HepG2 (cell line): ENCODE measurements around the gene TNP2. TPM values are rescaled to one million over a fixed set of nuclear protein-coding genes. Genes with fewer than 3 reads are reported as not detected.

Experiments
- HHEX ChIP-seq: IDR thresholded peaks from 2 replicates; pipeline ENCODE4 v1.6.1; 2016; ENCODE audit warnings: control low read depth
- HNRNPL ChIP-seq: fragments of 200-400 bp; formaldehyde crosslinking; IDR thresholded peaks from 2 replicates; pipeline ENCODE4 v1.6.1; 2017; ENCODE audit warnings: mild to moderate bottlenecking, low read depth, low read length
- HOXA5 ChIP-seq: sonication (generic); formaldehyde crosslinking; IDR thresholded peaks from 2 replicates; pipeline ENCODE4 v1.4.0; 2020; ENCODE audit warnings: missing genetic modification reagents
- IKZF4 ChIP-seq: sonication (generic); formaldehyde crosslinking; IDR thresholded peaks from 2 replicates; pipeline ENCODE4 v1.5.1; 2020; ENCODE audit warnings: borderline replicate concordance, mild to moderate bottlenecking, low read depth, missing genetic modification reagents; ENCODE audit errors: not compliant biosample characterization
- IRF2 ChIP-seq: IDR thresholded peaks from 2 replicates; pipeline ENCODE4 v1.6.1; 2018; ENCODE audit warnings: missing genetic modification reagents, missing compliant biosample characterization
- NR2F6 ChIP-seq, 2 experiments: IDR thresholded peaks; 2 replicates each; pipeline ENCODE4 v1.6.1; 2016; ENCODE audit warnings: antibody characterized with exemption in 1 of 2, mild to moderate bottlenecking in 1 of 2
- ZNF354B ChIP-seq: sonication (generic); formaldehyde crosslinking; IDR thresholded peaks from 2 replicates; pipeline ENCODE4 v1.8.0; 2022; ENCODE audit warnings: mild to moderate bottlenecking, missing genetic modification reagents
- ZNF430 ChIP-seq: sonication (generic); formaldehyde crosslinking; IDR thresholded peaks from 2 replicates; pipeline ENCODE4 v1.9.0; 2021; ENCODE audit warnings: mild to moderate bottlenecking, missing genetic modification reagents
- polyA plus RNA-seq, 8 experiments: library from polyadenylated mRNA; depleted of rRNA in 3 of 8; stranded (reverse) in 7 of 8; unstranded in 1 of 8; fragments of >200 nt; fragmentation: Illumina TruSeq in 4 of 8; extraction: Trizol in 4 of 8; gene quantifications; 2 replicates each; pipeline versions ENCODE4 v1.2.1 to v1.2.3, GENCODE V29; 2011 to 2016; ENCODE audit warnings: low read depth in 4 of 8, missing spikeins in 1 of 8, mixed read lengths in 1 of 8; ENCODE audit not compliant: insufficient read depth in 1 of 8
- total RNA-seq, 5 experiments: library from RNA; depleted of rRNA; stranded (reverse); fragments of >200 nt; fragmentation: Illumina TruSeq; extraction: Trizol; gene quantifications; 2 replicates each; pipeline ENCODE4 v1.2.3, GENCODE V29; 2016; ENCODE audit warnings: low read depth in 1 of 5
- TF ChIP-seq, protein P1 (sequence below): sonication (generic); formaldehyde crosslinking; IDR thresholded peaks from 2 replicates; pipeline ENCODE4 v1.5.0; 2020; ENCODE audit warnings: missing genetic modification reagents, mild to moderate bottlenecking, borderline replicate concordance
- TF ChIP-seq, protein P2 (sequence below): sonication (generic); formaldehyde crosslinking; IDR thresholded peaks from one replicate; pipeline ENCODE4 v1.5.1; 2020; ENCODE audit warnings: mild to moderate bottlenecking, missing genetic modification reagents; ENCODE audit errors: not compliant biosample characterization
- TF ChIP-seq, protein P3 (sequence below): sonication (generic); formaldehyde crosslinking; IDR thresholded peaks from 2 replicates; pipeline ENCODE4 v1.4.0; 2020; ENCODE audit warnings: mild to moderate bottlenecking, missing genetic modification reagents
- TF ChIP-seq, protein P4 (sequence below), 2 experiments: fragments of 450-650 bp in 1 of 2; sonication (generic) in 1 of 2; formaldehyde crosslinking; IDR thresholded peaks; 2 replicates each; pipeline versions ENCODE4 v1.5.0 to v1.8.0; 2020 to 2022; ENCODE audit warnings: mild to moderate bottlenecking in 1 of 2, missing genetic modification reagents in 1 of 2

Gene TNP2
- total and polyA plus RNA-seq, 2 of the 13 experiments (the other 11 are each of a cell fraction or from before 2014, with no cell fraction given) = not detected

DNA sequence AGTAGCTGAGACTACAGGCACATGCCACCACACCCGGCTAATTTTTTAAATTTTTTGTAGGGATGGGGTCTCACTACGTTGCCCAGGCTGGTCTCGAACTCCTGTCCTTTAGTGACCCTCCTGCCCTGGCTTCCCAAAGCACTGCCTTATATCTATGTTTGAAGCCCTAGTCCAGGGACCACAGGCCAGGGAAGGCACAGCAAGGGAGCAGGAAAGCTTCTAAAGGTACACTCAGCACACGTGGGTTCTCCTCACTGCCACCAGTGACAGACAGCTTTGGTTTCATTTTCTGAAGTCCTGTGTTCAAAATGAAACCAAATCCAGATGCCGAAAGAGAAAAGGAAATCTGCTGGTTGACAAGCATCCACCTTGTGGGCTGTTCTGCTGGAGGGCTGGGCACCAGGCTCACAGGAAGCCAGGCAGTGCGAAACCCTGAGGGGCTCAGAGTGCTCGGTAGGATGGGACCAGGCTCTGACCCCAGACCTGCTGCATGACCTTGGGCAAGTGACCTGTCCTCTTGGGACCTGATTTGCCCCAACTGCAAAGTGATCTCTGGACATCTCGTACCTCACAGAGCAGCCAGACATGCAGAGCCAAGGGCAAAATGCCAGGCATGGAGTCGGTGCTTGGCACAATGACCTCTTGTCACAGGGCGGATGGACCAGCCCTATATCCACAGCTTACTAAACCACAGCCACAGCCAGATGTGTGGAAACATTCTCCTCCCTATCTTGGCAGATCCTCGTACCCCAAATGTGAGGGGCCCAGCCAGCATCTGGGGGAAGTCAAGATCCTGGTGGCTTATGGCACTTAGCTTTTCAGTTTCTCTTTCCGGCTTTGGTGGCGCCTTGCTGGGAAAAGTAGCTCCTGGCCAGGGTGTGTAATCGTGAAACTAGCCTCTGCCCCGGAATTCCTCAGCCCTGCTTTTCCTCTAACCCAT is 10.3 kb downstream of the TNP2 start (continued):
- TF ChIP-seq HOXA5 (CRISPR knock-in tag) (no peak), IRF2 (peak; percentile 54), HHEX (no peak), IKZF4 (CRISPR knock-in tag) (peak; percentile 27), HNRNPL (peak; percentile 98), ZNF354B (CRISPR knock-in tag) (peak; percentile 94; the same call in 1 of the 2 replicates), ZNF430 (CRISPR knock-in tag) (0 out of 2 replicates have a peak, but pooled peaks have one; percentile 66), NR2F6 (IDR thresholded peaks at IDR 0.05) (peak; percentile 51), NR2F6 (CRISPR knock-in tag; IDR thresholded peaks at IDR 0.05) (peak; percentile 86)
- TF ChIP-seq, protein P1, sequence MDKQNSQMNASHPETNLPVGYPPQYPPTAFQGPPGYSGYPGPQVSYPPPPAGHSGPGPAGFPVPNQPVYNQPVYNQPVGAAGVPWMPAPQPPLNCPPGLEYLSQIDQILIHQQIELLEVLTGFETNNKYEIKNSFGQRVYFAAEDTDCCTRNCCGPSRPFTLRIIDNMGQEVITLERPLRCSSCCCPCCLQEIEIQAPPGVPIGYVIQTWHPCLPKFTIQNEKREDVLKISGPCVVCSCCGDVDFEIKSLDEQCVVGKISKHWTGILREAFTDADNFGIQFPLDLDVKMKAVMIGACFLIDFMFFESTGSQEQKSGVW (CRISPR knock-in tag) = no peak
- TF ChIP-seq, protein P2, sequence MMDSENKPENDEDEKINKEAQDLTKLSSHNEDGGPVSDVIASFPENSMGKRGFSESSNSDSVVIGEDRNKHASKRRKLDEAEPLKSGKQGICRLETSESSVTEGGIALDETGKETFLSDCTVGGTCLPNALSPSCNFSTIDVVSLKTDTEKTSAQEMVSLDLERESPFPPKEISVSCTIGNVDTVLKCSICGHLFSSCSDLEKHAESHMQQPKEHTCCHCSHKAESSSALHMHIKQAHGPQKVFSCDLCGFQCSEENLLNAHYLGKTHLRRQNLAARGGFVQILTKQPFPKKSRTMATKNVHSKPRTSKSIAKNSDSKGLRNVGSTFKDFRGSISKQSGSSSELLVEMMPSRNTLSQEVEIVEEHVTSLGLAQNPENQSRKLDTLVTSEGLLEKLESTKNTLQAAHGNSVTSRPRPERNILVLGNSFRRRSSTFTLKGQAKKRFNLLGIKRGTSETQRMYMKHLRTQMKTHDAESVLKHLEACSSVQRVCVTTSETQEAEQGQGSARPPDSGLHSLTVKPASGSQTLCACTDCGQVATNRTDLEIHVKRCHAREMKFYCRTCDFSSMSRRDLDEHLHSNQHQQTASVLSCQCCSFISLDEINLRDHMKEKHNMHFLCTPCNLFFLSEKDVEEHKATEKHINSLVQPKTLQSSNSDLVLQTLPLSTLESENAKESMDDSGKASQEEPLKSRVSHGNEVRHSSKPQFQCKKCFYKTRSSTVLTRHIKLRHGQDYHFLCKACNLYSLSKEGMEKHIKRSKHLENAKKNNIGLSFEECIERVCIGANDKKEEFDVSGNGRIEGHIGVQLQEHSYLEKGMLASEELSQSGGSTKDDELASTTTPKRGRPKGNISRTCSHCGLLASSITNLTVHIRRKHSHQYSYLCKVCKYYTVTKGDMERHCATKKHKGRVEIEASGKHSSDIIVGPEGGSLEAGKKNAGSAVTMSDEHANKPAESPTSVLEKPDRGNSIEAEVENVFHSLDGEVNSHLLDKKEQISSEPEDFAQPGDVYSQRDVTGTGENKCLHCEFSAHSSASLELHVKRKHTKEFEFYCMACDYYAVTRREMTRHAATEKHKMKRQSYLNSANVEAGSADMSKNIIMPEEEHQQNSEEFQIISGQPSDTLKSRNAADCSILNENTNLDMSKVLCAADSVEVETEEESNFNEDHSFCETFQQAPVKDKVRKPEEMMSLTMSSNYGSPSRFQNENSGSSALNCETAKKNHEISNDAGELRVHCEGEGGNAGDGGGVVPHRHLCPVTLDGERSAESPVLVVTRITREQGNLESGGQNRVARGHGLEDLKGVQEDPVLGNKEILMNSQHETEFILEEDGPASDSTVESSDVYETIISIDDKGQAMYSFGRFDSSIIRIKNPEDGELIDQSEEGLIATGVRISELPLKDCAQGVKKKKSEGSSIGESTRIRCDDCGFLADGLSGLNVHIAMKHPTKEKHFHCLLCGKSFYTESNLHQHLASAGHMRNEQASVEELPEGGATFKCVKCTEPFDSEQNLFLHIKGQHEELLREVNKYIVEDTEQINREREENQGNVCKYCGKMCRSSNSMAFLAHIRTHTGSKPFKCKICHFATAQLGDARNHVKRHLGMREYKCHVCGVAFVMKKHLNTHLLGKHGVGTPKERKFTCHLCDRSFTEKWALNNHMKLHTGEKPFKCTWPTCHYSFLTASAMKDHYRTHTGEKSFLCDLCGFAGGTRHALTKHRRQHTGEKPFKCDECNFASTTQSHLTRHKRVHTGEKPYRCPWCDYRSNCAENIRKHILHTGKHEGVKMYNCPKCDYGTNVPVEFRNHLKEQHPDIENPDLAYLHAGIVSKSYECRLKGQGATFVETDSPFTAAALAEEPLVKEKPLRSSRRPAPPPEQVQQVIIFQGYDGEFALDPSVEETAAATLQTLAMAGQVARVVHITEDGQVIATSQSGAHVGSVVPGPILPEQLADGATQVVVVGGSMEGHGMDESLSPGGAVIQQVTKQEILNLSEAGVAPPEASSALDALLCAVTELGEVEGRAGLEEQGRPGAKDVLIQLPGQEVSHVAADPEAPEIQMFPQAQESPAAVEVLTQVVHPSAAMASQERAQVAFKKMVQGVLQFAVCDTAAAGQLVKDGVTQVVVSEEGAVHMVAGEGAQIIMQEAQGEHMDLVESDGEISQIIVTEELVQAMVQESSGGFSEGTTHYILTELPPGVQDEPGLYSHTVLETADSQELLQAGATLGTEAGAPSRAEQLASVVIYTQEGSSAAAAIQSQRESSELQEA (CRISPR knock-in tag) = peak; percentile 71
- TF ChIP-seq, protein P3, sequence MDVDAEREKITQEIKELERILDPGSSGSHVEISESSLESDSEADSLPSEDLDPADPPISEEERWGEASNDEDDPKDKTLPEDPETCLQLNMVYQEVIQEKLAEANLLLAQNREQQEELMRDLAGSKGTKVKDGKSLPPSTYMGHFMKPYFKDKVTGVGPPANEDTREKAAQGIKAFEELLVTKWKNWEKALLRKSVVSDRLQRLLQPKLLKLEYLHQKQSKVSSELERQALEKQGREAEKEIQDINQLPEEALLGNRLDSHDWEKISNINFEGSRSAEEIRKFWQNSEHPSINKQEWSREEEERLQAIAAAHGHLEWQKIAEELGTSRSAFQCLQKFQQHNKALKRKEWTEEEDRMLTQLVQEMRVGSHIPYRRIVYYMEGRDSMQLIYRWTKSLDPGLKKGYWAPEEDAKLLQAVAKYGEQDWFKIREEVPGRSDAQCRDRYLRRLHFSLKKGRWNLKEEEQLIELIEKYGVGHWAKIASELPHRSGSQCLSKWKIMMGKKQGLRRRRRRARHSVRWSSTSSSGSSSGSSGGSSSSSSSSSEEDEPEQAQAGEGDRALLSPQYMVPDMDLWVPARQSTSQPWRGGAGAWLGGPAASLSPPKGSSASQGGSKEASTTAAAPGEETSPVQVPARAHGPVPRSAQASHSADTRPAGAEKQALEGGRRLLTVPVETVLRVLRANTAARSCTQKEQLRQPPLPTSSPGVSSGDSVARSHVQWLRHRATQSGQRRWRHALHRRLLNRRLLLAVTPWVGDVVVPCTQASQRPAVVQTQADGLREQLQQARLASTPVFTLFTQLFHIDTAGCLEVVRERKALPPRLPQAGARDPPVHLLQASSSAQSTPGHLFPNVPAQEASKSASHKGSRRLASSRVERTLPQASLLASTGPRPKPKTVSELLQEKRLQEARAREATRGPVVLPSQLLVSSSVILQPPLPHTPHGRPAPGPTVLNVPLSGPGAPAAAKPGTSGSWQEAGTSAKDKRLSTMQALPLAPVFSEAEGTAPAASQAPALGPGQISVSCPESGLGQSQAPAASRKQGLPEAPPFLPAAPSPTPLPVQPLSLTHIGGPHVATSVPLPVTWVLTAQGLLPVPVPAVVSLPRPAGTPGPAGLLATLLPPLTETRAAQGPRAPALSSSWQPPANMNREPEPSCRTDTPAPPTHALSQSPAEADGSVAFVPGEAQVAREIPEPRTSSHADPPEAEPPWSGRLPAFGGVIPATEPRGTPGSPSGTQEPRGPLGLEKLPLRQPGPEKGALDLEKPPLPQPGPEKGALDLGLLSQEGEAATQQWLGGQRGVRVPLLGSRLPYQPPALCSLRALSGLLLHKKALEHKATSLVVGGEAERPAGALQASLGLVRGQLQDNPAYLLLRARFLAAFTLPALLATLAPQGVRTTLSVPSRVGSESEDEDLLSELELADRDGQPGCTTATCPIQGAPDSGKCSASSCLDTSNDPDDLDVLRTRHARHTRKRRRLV (CRISPR knock-in tag) = peak; percentile 68; the same call in 1 of the 2 replicates
- TF ChIP-seq, protein P4, sequence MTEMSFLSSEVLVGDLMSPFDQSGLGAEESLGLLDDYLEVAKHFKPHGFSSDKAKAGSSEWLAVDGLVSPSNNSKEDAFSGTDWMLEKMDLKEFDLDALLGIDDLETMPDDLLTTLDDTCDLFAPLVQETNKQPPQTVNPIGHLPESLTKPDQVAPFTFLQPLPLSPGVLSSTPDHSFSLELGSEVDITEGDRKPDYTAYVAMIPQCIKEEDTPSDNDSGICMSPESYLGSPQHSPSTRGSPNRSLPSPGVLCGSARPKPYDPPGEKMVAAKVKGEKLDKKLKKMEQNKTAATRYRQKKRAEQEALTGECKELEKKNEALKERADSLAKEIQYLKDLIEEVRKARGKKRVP (CRISPR knock-in tag; IDR thresholded peaks at IDR 0.05) = no peak
